Small intestine (tissue), 7 donors: ENCODE measurements around the gene TESPA1. TPM values are rescaled to one million over a fixed set of nuclear protein-coding genes. Genes with fewer than 3 reads are reported as not detected.
A peak's percentile ranks its signal among the peaks of the same experiment; 100 is the strongest.

Experiments used
- DNase-seq, 2 donors: peaks; one replicate each; pipeline versions ENCODE4 v3.0.0 to v3.0.0-alpha.2; 2013
- FAIRE-seq: peaks from 2 replicates; lab custom pipeline; 2012; peaks lifted over from hg19 to GRCh38; lab: Jason Lieb, UNC
- H3K27ac ChIP-seq, 3 donors: one replicate each; pipeline ENCODE4 v1.5.1; 2013; ENCODE audit warnings: low read length in 2 of 3, mild to moderate bottlenecking in 2 of 3, control low read depth in 1 of 3, inconsistent platforms in 1 of 3, low read depth in 1 of 3, moderate library complexity in 1 of 3
- H3K27me3 ChIP-seq, 3 donors: one replicate each; pipeline ENCODE4 v1.6.1; 2013; ENCODE audit warnings: low read length in 3 of 3, inconsistent platforms in 1 of 3; ENCODE audit not compliant: control insufficient read depth in 3 of 3, insufficient read depth in 3 of 3
- H3K36me3 ChIP-seq, 3 donors: one replicate each; pipeline ENCODE4 v1.6.1; 2013; ENCODE audit warnings: low read length in 3 of 3, inconsistent platforms in 1 of 3, low read depth in 1 of 3, mild to moderate bottlenecking in 1 of 3, moderate library complexity in 1 of 3; ENCODE audit not compliant: control insufficient read depth in 3 of 3, insufficient read depth in 2 of 3
- H3K4me1 ChIP-seq, 3 donors: one replicate each; pipeline ENCODE4 v1.6.1; 2013; ENCODE audit warnings: low read length in 2 of 3, inconsistent platforms in 1 of 3, low read depth in 1 of 3, mild to moderate bottlenecking in 1 of 3, moderate library complexity in 1 of 3; ENCODE audit not compliant: control insufficient read depth in 3 of 3, insufficient read depth in 2 of 3
- H3K4me3 ChIP-seq, 3 donors: one replicate each; pipeline ENCODE4 v1.5.1; 2013; ENCODE audit warnings: low read length in 3 of 3, control low read depth in 1 of 3, inconsistent platforms in 1 of 3, low read depth in 1 of 3, mild to moderate bottlenecking in 1 of 3, moderate library complexity in 1 of 3
- H3K9me3 ChIP-seq, 2 donors: one replicate each; pipeline ENCODE4 v1.6.1; 2013; ENCODE audit warnings: low read depth in 1 of 2, low read length in 1 of 2; ENCODE audit not compliant: control insufficient read depth in 2 of 2, insufficient read depth in 1 of 2
- WGBS, 3 donors: extraction: QIAGEN DNeasy Blood & Tissue Kit; methylation state at CpG; one replicate each; pipeline ENCODE4 v1.1.7; 2013; 5-methylcytosine and 5-hydroxymethylcytosine counted together
- polyA plus RNA-seq, 4 donors: library from polyadenylated mRNA; stranded (reverse) in 3 of 4; unstranded in 1 of 4; fragments of 200-250 nt in 3 of 4; fragments of 120-200 nt in 1 of 4; gene quantifications; one replicate each; pipeline versions ENCODE4 v1.2.1 to v1.2.3, GENCODE V29; 2013
- donor health status: healthy with polysubstance abuse.
- donor health status: control.
- donor health status: control.
- donor health status: Bipolar disorder and iron deficiency.
- donor health status: healthy.

TESPA1 gene
- polyA plus RNA-seq, 4 donors = 0.45 to 1.6 (median 0.97) TPM

- DNase-seq (peak; percentile 56 to 73), FAIRE-seq (no peak)
- WGBS, 3 donors = 14 to 46% (median 33%) methylated on average over 6 of the region's 6 CpGs
- Histone ChIP-seq H3K4me1 (peaks cover 0 to 2% (median 0%) of the 10 kb centered on the region in 3 donors), H3K9me3 (no peaks in the 10 kb centered on the region), H3K27me3 (no peaks in the 10 kb centered on the region), H3K4me3 (no peak overlapping the region), H3K27ac (no peak overlapping the region), H3K36me3 (no peaks in the 10 kb centered on the region)
Measured at GRCh38 chr12:54975875-54976274, 8.7 kb downstream of the TESPA1 start.

GRCh38 chr12:54975272-54975671, 9.3 kb downstream of the TESPA1 start:
- FAIRE-seq (no peak), DNase-seq (no peak)
- Histone ChIP-seq H3K27ac (no peak overlapping the region), H3K9me3 (no peaks in the 10 kb centered on the region), H3K36me3 (no peaks in the 10 kb centered on the region), H3K27me3 (no peaks in the 10 kb centered on the region), H3K4me1 (peaks cover 0 to 2% (median 0%) of the 10 kb centered on the region in 3 donors), H3K4me3 (no peak overlapping the region)
- WGBS, 3 donors = 81 to 88% (median 82%) methylated on average over 2 of the region's 2 CpGs

- Histone ChIP-seq H3K4me1 (peaks cover 0 to 2% (median 0%) of the 10 kb centered on the region in 3 donors), H3K9me3 (no peaks in the 10 kb centered on the region), H3K36me3 (no peaks in the 10 kb centered on the region), H3K27me3 (no peaks in the 10 kb centered on the region), H3K27ac (no peak overlapping the region), H3K4me3 (no peak overlapping the region)
- WGBS, 3 donors = 88 to 96% (median 94%) methylated on average over 12 of the region's 12 CpGs
- no peak for FAIRE-seq
- DNase-seq = no peak
Measured at GRCh38 chr12:54974279-54974678, 10.3 kb downstream of the TESPA1 start.

- no peak overlapping the region for H3K27ac ChIP-seq
- no peaks in the 10 kb centered on the region for H3K36me3 ChIP-seq
- DNase-seq (no peak), FAIRE-seq (no peak)
- no peaks in the 10 kb centered on the region for H3K9me3 ChIP-seq
- 82 to 91% (median 90%) methylated on average over 3 of the region's 3 CpGs for WGBS, 3 donors
- no peaks in the 10 kb centered on the region for H3K27me3 ChIP-seq
- no peak overlapping the region for H3K4me3 ChIP-seq
- H3K4me1 ChIP-seq = peaks cover 0 to 2% (median 0%) of the 10 kb centered on the region in 3 donors
Measured at GRCh38 chr12:54973556-54973955, 11.0 kb downstream of the TESPA1 start.

DNA sequence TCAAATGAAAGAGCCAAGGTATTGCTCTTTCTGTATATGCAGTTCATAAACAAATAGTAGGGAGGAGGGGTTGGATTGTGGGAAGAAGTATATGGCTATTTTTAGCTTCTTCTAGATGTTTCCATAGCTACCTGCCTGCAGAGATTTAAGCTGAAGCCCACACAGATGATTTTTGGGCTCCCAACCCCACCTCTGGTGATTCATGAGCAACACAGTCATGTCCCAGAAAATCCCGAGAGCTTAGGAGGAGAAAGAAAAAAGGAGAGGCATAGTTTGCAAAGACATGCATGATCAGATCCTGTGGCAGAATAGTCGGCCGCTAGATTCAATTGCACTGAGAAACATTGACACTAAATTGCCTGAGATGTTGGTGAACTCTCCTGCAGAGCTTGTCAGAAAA, 13.8 kb downstream of the TESPA1 start:
- DNase-seq (no peak), FAIRE-seq (no peak)
- H3K27ac ChIP-seq = no peak overlapping the region
- no peaks in the 10 kb centered on the region for H3K36me3 ChIP-seq
- no peak overlapping the region for H3K4me3 ChIP-seq
- H3K4me1 ChIP-seq = no peaks in the 10 kb centered on the region
- H3K27me3 ChIP-seq = peaks cover 0 to 3% (median 0%) of the 10 kb centered on the region in 3 donors
- H3K9me3 ChIP-seq = no peaks in the 10 kb centered on the region
- 90 to 92% (median 91%) methylated on average over 3 of the region's 3 CpGs for WGBS, 3 donors

- Histone ChIP-seq H3K9me3 (no peaks in the 10 kb centered on the region), H3K27ac (no peak overlapping the region), H3K36me3 (no peaks in the 10 kb centered on the region), H3K4me3 (no peak overlapping the region), H3K27me3 (peaks cover 0 to 3% (median 0%) of the 10 kb centered on the region in 3 donors), H3K4me1 (no peaks in the 10 kb centered on the region)
- FAIRE-seq (no peak), DNase-seq (no peak)
- WGBS, 3 donors = 51 to 60% (median 57%) methylated on average over 4 of the region's 4 CpGs
Measured at GRCh38 chr12:54968181-54968730, 16.3 kb downstream of the TESPA1 start.

- Histone ChIP-seq H3K4me3 (no peak overlapping the region), H3K27me3 (peaks cover 0 to 3% (median 0%) of the 10 kb centered on the region in 3 donors), H3K4me1 (no peaks in the 10 kb centered on the region), H3K9me3 (no peaks in the 10 kb centered on the region), H3K27ac (no peak overlapping the region), H3K36me3 (no peaks in the 10 kb centered on the region)
- DNase-seq = peak in 1 of 2 donors; percentile 19
- 34 to 42% (median 39%) methylated on average over 2 of the region's 2 CpGs for WGBS, 3 donors
- FAIRE-seq = no peak
Measured at GRCh38 chr12:54967461-54967860, 17.1 kb downstream of the TESPA1 start.

GRCh38 chr12:54961190-54961589, 23.4 kb downstream of the TESPA1 start:
- Histone ChIP-seq H3K4me1 (no peaks in the 10 kb centered on the region), H3K27ac (no peak overlapping the region), H3K36me3 (peaks cover 0 to 3% (median 0%) of the 10 kb centered on the region in 3 donors), H3K27me3 (peaks cover 0 to 2% (median 0%) of the 10 kb centered on the region in 3 donors), H3K4me3 (no peak overlapping the region), H3K9me3 (no peaks in the 10 kb centered on the region)
- 77 to 88% (median 80%) methylated on average over 4 of the region's 4 CpGs for WGBS, 3 donors
- FAIRE-seq (no peak), DNase-seq (no peak)
